HCT116 (cell line): Measurements from ENCODE around the gene CCDC102B. TPM values are rescaled to one million over a fixed set of nuclear protein-coding genes. Genes with fewer than 3 reads are reported as not detected.

ENCODE experiments used
- ATAC-seq: fragments of 200-7000 bp; cut with Tn5 transposase; 2 replicates; pipeline ENCODE4 v1.9.1; 2020; ENCODE audit warnings: mild to moderate bottlenecking, moderate library complexity
- BruUV-seq: library from RNA; stranded (reverse); fragments of 400-500 nt; replicated peaks from 2 replicates; lab custom pipeline; 2021; lab: Mats Ljungman, UMichigan
- CTCF ChIA-PET: fragments of 300-600 bp; sonication (Branson Sonifier 250); formaldehyde crosslinking; loops from one replicate; lab custom pipeline; 2021; ENCODE audit warnings: antibody characterized with exemption; lab: Charles Lee
- POLR2A ChIA-PET: fragments of 300-600, 350-600 bp; sonication (Branson Sonifier 250); formaldehyde crosslinking; loops from one replicate; lab custom pipeline; 2021; ENCODE audit warnings: antibody characterized with exemption; lab: Charles Lee
- RAD21 ChIA-PET, 2 experiments: fragments of 300-600 bp; sonication (Branson Sonifier 250); formaldehyde crosslinking; loops; one replicate each; lab custom pipeline; 2023; ENCODE audit warnings: low total read pairs in 2 of 2; ENCODE audit not compliant: uncharacterized antibody in 2 of 2, unreplicated experiment in 2 of 2, low non-redundant PET in 1 of 2; lab: Charles Lee
- DNase-seq: peaks from one replicate; pipeline ENCODE4 v3.0.0-alpha.2; 2010; ENCODE audit warnings: low read depth, low spot score
- H2AFZ ChIP-seq: fragments of 200-600 bp; shearing (Covaris generic), sonication (generic); 2 replicates; pipeline ENCODE4 v1.6.1; 2017; ENCODE audit warnings: low read depth, mixed run types, mixed read lengths, antibody characterized with exemption, low read length; ENCODE audit not compliant: poor library complexity, severe bottlenecking
- H3K27ac ChIP-seq: 2 replicates; pipeline ENCODE4 v1.5.1; 2012; ENCODE audit warnings: low read depth, low read length
- H3K27me3 ChIP-seq: fragments of 200-600 bp; sonication (generic); 2 replicates; pipeline ENCODE4 v1.6.1; 2016; ENCODE audit warnings: mixed run types, low read length, mixed read lengths; ENCODE audit not compliant: insufficient read depth
- H3K36me3 ChIP-seq, 2 experiments: fragments of 200-500 bp in 1 of 2; fragments of 200-600 bp in 1 of 2; sonication (Bioruptor generic) in 1 of 2; sonication (generic) in 1 of 2; 2 replicates each; pipeline versions ENCODE4 v1.5.1 to v1.6.1; 2014 to 2016; ENCODE audit warnings: low read length in 2 of 2, inconsistent platforms in 1 of 2, mixed read lengths in 1 of 2, mixed run types in 1 of 2; ENCODE audit not compliant: insufficient read depth in 2 of 2, control insufficient read depth in 1 of 2
- H3K4me1 ChIP-seq, 2 experiments: fragments of 200-600 bp in 1 of 2; sonication (generic) in 1 of 2; 2 replicates each; pipeline versions ENCODE4 v1.5.1 to v1.6.1; 2012 to 2017; ENCODE audit warnings: low read length in 2 of 2, inconsistent platforms in 1 of 2, mild to moderate bottlenecking in 1 of 2, mixed read lengths in 1 of 2, mixed run types in 1 of 2, moderate library complexity in 1 of 2; ENCODE audit not compliant: insufficient read depth in 2 of 2, control insufficient read depth in 1 of 2
- H3K4me2 ChIP-seq: fragments of 200-600 bp; sonication (generic); 2 replicates; pipeline ENCODE4 v1.6.1; 2017; ENCODE audit warnings: mixed run types, low read length, mixed read lengths
- H3K4me3 ChIP-seq, 2 experiments: fragments of 200-600 bp in 1 of 2; sonication (generic) in 1 of 2; replicated peaks in 1 of 2; 2 replicates each; pipeline ENCODE4 v1.5.1; 2011 to 2016; ENCODE audit warnings: low read length in 2 of 2, control low read depth in 1 of 2, low read depth in 1 of 2, mild to moderate bottlenecking in 1 of 2, mixed read lengths in 1 of 2, mixed run types in 1 of 2
- H3K79me2 ChIP-seq: fragments of 200-600 bp; sonication (generic); 2 replicates; pipeline ENCODE4 v1.6.1; 2017; ENCODE audit warnings: mild to moderate bottlenecking, mixed run types, low read length, moderate library complexity, mixed read lengths; ENCODE audit not compliant: insufficient read depth
- H3K9ac ChIP-seq: fragments of 200-600 bp; sonication (generic); 2 replicates; pipeline ENCODE4 v1.6.1; 2016; ENCODE audit warnings: low read length, mixed read lengths
- H3K9me2 ChIP-seq: fragments of 200-600 bp; sonication (generic), shearing (Covaris generic); 2 replicates; pipeline ENCODE4 v1.6.1; 2017; ENCODE audit warnings: mixed run types, mild to moderate bottlenecking, moderate library complexity; ENCODE audit not compliant: insufficient read depth
- H3K9me3 ChIP-seq, 2 experiments: fragments of 200-500 bp in 1 of 2; fragments of 200-600 bp in 1 of 2; sonication (Bioruptor generic) in 1 of 2; sonication (generic) in 1 of 2; 2 replicates each; pipeline ENCODE4 v1.6.1; 2014 to 2017; ENCODE audit warnings: low read length in 2 of 2, mixed read lengths in 2 of 2, inconsistent platforms in 1 of 2, low read depth in 1 of 2, mild to moderate bottlenecking in 1 of 2, mixed run types in 1 of 2, moderate library complexity in 1 of 2; ENCODE audit not compliant: control insufficient read depth in 1 of 2, insufficient read depth in 1 of 2
- H4K20me1 ChIP-seq: fragments of 200-600 bp; sonication (generic), shearing (Covaris generic); 2 replicates; pipeline ENCODE4 v1.6.1; 2017; ENCODE audit warnings: mixed run types, mild to moderate bottlenecking, moderate library complexity; ENCODE audit not compliant: insufficient read depth
- CBX3 ChIP-seq: IDR thresholded peaks from 2 replicates; pipeline ENCODE4 v1.6.1; 2012; ENCODE audit warnings: low read depth
- EZH2phosphoT487 ChIP-seq: fragments of 200-600 bp; IDR thresholded peaks from 2 replicates; pipeline ENCODE4 v1.6.1; 2018; ENCODE audit warnings: antibody characterized with exemption, borderline replicate concordance
- JUND ChIP-seq: IDR thresholded peaks from 2 replicates; pipeline ENCODE4 v1.6.1; 2012
- YY1 ChIP-seq: IDR thresholded peaks from 2 replicates; pipeline ENCODE4 v1.6.1; 2011; ENCODE audit warnings: low read length, low read depth, moderate library complexity, mild to moderate bottlenecking; ENCODE audit not compliant: insufficient replicate concordance; ENCODE audit errors: extremely low read depth
- ZNF274 ChIP-seq: fragments of 200-500 bp; sonication (Bioruptor generic); IDR thresholded peaks from 2 replicates; pipeline ENCODE4 v1.6.1; 2014; ENCODE audit warnings: mild to moderate bottlenecking, low read depth, low read length, inconsistent platforms
- intact Hi-C: fragments of 100-400 bp; cut with micrococcal nuclease; formaldehyde crosslinking; loops from 2 replicates; pipeline ENCODE4 v1.10.0; 2022
- total RNA-seq: library from RNA; stranded (reverse); gene quantifications from one replicate; pipeline ENCODE4 v1.2.1, GENCODE V29; 2021; ENCODE audit not compliant: unreplicated experiment
- TF ChIP-seq, protein P1 (sequence below): IDR thresholded peaks from 2 replicates; pipeline ENCODE4 v1.6.1; 2012
- TF ChIP-seq, protein P2 (sequence below): IDR thresholded peaks from 2 replicates; pipeline ENCODE4 v1.6.1; 2011; ENCODE audit warnings: mild to moderate bottlenecking, low read length, moderate library complexity; ENCODE audit not compliant: insufficient replicate concordance; ENCODE audit errors: extremely low read depth
- TF ChIP-seq, protein P3 (sequence below): IDR thresholded peaks from 2 replicates; pipeline ENCODE4 v1.6.1; 2012; ENCODE audit warnings: low read depth

CCDC102B gene
- total RNA-seq, 1 experiment from 2014 or later = 1.9 TPM

DNA sequence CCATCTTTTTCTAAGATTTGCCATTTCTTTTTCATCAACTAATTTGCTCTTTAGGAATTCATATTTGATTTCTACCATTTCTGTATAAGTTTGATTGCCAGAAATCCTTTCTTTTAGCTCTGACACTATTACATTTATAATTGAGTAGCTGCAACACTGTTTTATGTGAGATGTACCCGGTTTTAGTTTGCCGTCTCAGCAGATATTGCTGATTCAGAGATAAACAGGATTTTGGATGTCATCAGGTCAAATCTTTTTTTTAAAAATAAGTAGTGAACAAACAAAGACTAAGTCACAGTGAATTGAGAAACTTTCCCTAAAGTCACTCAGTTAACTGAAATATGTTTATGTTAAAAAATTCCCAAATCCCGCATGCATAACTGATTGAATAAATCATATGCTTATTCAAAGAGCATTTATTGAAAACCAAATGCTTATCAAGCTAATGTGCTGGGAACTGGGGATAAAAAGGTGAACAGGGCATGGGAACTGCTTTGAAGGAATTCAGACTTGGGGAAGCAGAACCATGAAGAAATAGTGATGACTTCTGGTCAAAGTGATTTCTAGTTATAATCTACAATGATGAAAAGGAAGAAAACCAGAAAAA, 19.5 kb upstream of the CCDC102B start:
- DNase-seq (no peak), ATAC-seq (no peak)
- Histone ChIP-seq H3K4me2 (no peak overlapping the region), H3K27ac (no peak overlapping the region), H3K4me3 (no peak overlapping the region), H3K36me3 (no peaks in the 10 kb centered on the region), H3K9me3 (no peaks in the 10 kb centered on the region), H3K27me3 (no peaks in the 10 kb centered on the region), H3K9ac (no peak overlapping the region), H2AFZ (no peak overlapping the region), H3K79me2 (no peaks in the 10 kb centered on the region), H3K4me1 (no peaks in the 10 kb centered on the region), H3K9me2 (no peaks in the 10 kb centered on the region), H4K20me1 (no peaks in the 10 kb centered on the region)
- ChIA-PET POLR2A (no interaction called here), CTCF (no interaction called here), RAD21 (no interaction called here)
- intact Hi-C loops = no loop called here
- TF ChIP-seq YY1 = no peak
- TF ChIP-seq ZNF274 = no peak
- TF ChIP-seq, protein P1, sequence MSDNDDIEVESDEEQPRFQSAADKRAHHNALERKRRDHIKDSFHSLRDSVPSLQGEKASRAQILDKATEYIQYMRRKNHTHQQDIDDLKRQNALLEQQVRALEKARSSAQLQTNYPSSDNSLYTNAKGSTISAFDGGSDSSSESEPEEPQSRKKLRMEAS = no peak
- TF ChIP-seq, protein P2, sequence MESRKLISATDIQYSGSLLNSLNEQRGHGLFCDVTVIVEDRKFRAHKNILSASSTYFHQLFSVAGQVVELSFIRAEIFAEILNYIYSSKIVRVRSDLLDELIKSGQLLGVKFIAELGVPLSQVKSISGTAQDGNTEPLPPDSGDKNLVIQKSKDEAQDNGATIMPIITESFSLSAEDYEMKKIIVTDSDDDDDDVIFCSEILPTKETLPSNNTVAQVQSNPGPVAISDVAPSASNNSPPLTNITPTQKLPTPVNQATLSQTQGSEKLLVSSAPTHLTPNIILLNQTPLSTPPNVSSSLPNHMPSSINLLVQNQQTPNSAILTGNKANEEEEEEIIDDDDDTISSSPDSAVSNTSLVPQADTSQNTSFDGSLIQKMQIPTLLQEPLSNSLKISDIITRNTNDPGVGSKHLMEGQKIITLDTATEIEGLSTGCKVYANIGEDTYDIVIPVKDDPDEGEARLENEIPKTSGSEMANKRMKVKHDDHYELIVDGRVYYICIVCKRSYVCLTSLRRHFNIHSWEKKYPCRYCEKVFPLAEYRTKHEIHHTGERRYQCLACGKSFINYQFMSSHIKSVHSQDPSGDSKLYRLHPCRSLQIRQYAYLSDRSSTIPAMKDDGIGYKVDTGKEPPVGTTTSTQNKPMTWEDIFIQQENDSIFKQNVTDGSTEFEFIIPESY = no peak
- no peak for TF ChIP-seq JUND
- no peak for TF ChIP-seq EZH2phosphoT487
- BruUV-seq = no TSS peak

- Histone ChIP-seq H4K20me1 (no peaks in the 10 kb centered on the region), H3K9me3 (no peaks in the 10 kb centered on the region), H3K9me2 (no peaks in the 10 kb centered on the region), H3K27ac (no peak overlapping the region), H3K4me1 (no peaks in the 10 kb centered on the region), H3K36me3 (no peaks in the 10 kb centered on the region), H2AFZ (no peak overlapping the region), H3K27me3 (no peaks in the 10 kb centered on the region), H3K4me2 (no peak overlapping the region), H3K4me3 (no peak overlapping the region), H3K9ac (no peak overlapping the region), H3K79me2 (no peaks in the 10 kb centered on the region)
- no TSS peak for BruUV-seq
- intact Hi-C loops = no loop called here
- ChIA-PET POLR2A (interaction anchor here (1.0 kb wide), 1 partner anchor 13 kb away, joined by 3 read pairs; no protein-coding TSS in a partner anchor), CTCF (no interaction called here), RAD21 (no interaction called here)
- DNase-seq = no peak
- ATAC-seq = no peak
- TF ChIP-seq JUND (no peak), CBX3 (no peak)
- TF ChIP-seq, protein P3, sequence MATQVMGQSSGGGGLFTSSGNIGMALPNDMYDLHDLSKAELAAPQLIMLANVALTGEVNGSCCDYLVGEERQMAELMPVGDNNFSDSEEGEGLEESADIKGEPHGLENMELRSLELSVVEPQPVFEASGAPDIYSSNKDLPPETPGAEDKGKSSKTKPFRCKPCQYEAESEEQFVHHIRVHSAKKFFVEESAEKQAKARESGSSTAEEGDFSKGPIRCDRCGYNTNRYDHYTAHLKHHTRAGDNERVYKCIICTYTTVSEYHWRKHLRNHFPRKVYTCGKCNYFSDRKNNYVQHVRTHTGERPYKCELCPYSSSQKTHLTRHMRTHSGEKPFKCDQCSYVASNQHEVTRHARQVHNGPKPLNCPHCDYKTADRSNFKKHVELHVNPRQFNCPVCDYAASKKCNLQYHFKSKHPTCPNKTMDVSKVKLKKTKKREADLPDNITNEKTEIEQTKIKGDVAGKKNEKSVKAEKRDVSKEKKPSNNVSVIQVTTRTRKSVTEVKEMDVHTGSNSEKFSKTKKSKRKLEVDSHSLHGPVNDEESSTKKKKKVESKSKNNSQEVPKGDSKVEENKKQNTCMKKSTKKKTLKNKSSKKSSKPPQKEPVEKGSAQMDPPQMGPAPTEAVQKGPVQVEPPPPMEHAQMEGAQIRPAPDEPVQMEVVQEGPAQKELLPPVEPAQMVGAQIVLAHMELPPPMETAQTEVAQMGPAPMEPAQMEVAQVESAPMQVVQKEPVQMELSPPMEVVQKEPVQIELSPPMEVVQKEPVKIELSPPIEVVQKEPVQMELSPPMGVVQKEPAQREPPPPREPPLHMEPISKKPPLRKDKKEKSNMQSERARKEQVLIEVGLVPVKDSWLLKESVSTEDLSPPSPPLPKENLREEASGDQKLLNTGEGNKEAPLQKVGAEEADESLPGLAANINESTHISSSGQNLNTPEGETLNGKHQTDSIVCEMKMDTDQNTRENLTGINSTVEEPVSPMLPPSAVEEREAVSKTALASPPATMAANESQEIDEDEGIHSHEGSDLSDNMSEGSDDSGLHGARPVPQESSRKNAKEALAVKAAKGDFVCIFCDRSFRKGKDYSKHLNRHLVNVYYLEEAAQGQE = no peak
Measured at GRCh38 chr18:68779169-68779568, 18.7 kb upstream of the CCDC102B start.
